Measurements from ENCODE around the gene PARM1.
A peak's percentile ranks its signal among the peaks of the same experiment; 100 is the strongest.

The PARM1 gene, protein sequence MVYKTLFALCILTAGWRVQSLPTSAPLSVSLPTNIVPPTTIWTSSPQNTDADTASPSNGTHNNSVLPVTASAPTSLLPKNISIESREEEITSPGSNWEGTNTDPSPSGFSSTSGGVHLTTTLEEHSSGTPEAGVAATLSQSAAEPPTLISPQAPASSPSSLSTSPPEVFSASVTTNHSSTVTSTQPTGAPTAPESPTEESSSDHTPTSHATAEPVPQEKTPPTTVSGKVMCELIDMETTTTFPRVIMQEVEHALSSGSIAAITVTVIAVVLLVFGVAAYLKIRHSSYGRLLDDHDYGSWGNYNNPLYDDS

DNA sequence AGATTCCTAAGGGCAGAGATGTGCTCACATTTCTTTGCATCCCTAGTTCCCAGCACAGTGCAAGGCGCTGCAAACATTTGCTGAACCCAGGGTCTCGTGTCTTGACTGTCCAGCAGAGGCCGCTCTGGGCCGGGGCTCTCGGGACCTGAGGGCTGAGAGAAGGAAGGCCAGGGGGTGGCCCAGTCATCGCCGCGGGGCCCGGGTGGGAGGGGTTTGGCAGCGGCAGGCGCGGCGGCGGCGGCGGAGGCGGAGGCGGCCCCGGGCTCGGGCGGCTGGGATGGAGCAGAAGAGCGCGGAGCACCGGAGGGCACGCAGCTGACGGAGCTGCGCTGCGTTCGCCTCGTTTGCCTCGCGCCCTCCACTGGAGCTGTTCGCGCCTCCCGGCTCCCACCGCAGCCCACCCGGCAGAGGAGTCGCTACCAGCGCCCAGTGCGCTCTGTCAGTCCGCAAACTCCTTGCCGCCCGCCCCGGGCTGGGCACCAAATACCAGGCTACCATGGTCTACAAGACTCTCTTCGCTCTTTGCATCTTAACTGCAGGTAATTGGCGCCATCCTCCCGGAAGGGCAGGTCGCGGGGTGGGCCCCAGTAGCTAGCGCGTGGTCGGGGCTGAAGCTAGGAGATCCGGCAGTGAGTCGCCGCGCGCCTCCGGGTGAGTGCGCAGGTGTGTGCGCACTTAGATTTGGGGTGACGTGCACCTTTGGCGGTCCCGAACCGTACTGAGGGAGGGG lies at the start of gene PARM1:
TSS of gene PARM1 (plus strand) at position 285 of the 730 bp plus-strand sequence. CDS start at position 497, 212 bp downstream.
- H3K4me3 ChIP-seq (ENCODE audit: low read depth, low read length) = peak within 1 kb of the TSS; percentile 58
- TF ChIP-seq, protein P1, sequence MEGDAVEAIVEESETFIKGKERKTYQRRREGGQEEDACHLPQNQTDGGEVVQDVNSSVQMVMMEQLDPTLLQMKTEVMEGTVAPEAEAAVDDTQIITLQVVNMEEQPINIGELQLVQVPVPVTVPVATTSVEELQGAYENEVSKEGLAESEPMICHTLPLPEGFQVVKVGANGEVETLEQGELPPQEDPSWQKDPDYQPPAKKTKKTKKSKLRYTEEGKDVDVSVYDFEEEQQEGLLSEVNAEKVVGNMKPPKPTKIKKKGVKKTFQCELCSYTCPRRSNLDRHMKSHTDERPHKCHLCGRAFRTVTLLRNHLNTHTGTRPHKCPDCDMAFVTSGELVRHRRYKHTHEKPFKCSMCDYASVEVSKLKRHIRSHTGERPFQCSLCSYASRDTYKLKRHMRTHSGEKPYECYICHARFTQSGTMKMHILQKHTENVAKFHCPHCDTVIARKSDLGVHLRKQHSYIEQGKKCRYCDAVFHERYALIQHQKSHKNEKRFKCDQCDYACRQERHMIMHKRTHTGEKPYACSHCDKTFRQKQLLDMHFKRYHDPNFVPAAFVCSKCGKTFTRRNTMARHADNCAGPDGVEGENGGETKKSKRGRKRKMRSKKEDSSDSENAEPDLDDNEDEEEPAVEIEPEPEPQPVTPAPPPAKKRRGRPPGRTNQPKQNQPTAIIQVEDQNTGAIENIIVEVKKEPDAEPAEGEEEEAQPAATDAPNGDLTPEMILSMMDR (IDR thresholded peaks at IDR 0.05; ENCODE audit: low read depth, low read length) = peak; percentile 67

DNA sequence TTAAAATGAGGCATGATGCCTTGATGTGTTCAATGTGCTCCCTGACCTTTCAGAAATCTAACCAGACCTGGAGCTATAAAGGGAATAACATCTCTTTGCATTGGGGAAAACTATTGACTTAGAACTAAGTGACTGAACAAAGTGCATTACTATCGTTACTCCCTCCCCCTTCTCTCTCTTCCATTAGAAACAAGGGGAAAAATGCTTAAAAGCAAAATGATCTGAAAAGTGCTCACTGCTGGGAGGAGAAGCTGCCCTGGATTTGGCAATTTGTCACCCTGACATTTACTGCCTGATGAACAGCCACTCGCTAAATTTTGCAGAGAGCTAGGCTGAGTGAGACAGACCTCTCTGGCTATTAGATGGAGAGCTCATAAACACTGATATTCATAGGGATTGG lies 48.6 kb upstream of the PARM1 start:
- no peak overlapping the region for H3K4me3 ChIP-seq (ENCODE audit: low read depth, low read length)
- TF ChIP-seq, protein P1 (IDR thresholded peaks at IDR 0.05; ENCODE audit: low read depth, low read length) = no peak

DNA sequence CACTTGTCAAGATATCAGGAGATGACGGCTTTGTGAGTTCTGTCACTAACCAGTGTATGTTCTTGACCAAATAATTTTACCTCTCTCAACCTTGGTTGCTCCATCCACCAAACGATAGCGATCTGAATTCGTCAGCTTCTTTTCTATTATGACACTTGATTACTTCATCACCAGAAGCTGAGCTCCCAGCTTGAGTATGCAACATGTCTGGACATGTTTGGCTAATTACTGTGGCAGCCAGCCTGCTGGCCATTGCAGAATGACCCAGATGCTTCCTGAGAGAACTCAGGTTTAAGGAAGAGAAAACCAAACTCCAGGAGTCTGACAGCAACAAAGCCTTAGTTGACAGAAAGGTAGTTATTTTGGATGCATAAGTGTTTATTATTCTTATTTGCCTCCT lies 46.4 kb upstream of the PARM1 start:
- no peak overlapping the region for H3K4me3 ChIP-seq (ENCODE audit: low read depth, low read length)
- TF ChIP-seq, protein P1 (IDR thresholded peaks at IDR 0.05; ENCODE audit: low read depth, low read length) = no peak

DNA sequence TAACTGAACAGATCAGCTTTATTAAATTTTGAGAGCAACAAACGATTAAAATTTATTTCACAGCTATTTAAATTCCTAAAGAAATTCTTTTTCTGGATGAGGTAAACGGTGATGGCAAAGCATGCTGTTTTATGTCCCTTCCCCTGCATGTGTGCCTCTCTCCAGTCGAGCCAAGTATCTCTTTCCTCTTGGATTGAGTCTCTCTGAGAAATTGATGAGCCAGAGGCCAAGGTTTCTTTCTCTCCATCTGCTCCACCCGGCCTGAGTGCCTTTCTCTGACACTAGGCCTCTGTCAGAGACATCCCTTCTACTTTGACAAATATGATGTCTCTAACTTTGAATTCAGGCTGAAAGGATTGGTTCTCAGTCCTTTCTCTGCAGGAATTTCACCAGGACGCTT lies 42.6 kb upstream of the PARM1 start:
- H3K4me3 ChIP-seq (ENCODE audit: low read depth, low read length) = no peak overlapping the region
- TF ChIP-seq, protein P1 (IDR thresholded peaks at IDR 0.05; ENCODE audit: low read depth, low read length) = no peak

DNA sequence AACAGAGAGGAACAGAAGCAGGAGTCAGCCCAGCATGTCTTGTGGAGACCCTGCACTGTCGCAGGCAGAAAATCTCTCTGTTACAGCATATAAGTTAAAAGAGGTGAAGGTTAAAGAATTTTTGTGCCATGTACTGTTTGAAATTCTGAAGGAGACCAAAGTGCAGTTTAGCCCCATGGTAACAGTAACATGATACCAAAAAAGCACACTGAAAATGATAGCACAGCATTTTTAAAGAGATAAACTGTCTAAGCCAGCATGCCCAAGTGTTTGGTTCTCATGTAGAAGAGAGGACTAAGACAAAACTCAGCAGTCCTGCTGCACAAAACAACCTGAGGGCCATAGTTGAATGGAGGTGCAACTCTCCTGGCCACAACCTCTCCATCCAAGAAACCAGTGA lies 41.9 kb upstream of the PARM1 start:
- H3K4me3 ChIP-seq (ENCODE audit: low read depth, low read length) = no peak overlapping the region
- TF ChIP-seq, protein P1 (IDR thresholded peaks at IDR 0.05; ENCODE audit: low read depth, low read length) = no peak

DNA sequence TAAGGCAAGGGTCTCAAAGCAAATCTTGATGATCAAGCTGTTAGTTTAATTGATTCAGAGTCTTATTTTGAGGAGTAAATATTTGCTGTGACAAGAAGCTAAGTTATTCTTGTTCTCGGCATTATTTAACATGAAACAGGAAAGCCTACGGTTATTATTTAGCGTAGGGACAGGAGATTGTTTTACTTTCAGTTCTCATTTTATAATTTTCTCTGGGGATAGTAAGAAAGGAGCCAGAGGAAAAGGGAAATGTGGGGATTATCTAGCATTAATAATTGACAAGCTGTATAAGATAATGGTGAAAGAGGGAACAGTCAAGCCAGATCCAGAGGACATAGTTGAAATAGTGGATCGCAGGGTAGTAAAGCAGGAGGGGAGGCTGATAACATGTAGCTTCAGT lies 39.7 kb upstream of the PARM1 start:
- TF ChIP-seq, protein P1 (IDR thresholded peaks at IDR 0.05; ENCODE audit: low read depth, low read length) = no peak
- H3K4me3 ChIP-seq (ENCODE audit: low read depth, low read length) = peak overlapping the region; percentile 21

DNA sequence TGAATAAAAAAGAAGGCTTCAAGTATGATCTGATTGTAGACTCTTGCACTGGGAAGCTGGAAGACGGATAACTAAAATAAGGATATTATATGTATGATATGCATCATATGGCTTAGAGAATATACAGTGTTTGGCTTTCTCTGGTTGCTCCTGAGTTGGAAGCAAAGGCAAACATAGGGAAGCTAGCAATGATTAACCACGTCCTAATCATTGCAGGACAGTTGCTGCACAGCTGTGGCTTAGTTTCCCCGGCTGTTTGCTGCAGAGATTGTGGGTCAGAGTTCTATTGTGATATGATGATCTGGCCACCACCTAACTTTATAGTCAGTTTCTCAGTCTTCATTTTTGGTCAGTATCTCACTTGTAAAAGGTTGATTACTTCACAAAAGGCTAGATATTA lies 36.3 kb upstream of the PARM1 start:
- no peak overlapping the region for H3K4me3 ChIP-seq (ENCODE audit: low read depth, low read length)
- TF ChIP-seq, protein P1 (IDR thresholded peaks at IDR 0.05; ENCODE audit: low read depth, low read length) = no peak

Measured in WI38 (cell line).